HG02970 (cell line): Measurements from ENCODE around the gene FARP1.
"Not testable (repeated sequence)": the region's sequence is repeated elsewhere in the genome, so short reads cannot be mapped to it uniquely, and the experiment has no call there.

Experiments used
- ATAC-seq: cut with Tn5 transposase; IDR thresholded peaks from one replicate; pipeline ENCODE4 v1.9.1; 2021; ENCODE audit warnings: mild to moderate bottlenecking, moderate library complexity, moderate number of reproducible peaks; ENCODE audit not compliant: unreplicated experiment, low FRiP score

The FARP1 gene

DNA sequence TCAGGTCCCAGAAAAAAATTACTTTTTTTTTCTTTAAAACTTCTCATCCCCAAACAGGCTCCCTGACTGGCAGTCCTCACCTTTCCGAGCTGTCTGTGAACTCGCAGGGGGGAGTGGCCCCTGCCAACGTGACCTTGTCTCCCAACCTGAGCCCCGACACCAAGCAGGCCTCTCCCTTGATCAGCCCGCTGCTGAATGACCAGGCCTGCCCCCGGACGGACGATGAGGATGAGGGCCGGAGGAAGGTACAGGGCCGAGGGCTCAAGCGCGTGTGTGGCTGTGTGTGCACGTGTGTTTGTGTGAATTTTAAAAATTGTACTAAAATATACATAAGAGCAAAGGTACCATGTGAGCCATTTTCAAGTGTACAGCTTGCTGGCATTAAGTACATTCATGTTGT, 266.4 kb downstream of the FARP1 start:
- no peak for ATAC-seq

DNA sequence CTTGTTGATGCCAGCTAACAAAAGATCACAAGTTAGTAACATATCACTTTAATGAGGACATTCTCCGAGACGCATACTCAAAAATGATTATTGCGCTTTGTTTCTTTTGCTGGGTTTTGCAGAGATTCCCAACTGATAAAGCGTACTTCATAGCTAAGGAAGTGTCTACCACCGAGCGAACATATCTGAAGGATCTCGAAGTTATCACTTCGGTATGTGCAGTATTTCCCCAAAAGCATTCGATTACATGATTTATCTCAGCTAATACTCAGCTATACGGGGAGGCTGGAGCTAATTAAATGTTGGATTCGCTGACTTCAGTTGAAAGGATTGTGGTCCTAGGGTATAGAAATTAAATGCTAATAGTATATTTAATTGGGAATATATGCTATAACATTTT, 267.7 kb downstream of the FARP1 start:
- ATAC-seq: no peak

DNA sequence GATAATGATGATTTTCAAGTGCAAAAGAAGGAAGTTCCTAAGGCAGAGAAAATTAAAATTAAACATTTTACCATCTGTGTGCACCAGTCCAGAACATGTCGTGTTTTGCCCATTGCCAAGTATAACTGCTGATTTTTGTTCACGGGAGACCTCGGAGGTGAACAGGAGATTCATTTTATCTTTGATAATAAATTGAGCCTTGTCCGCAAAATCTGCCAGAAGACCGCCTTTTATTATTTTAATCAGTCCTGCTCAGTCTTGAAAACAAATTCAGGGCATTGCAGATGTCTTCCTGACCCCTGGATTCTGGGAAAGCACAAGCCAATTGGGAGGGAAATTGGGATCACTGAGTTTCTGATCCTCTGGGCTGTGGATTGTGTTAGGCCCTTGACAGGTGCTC, 268.1 kb downstream of the FARP1 start:
- no peak for ATAC-seq

DNA sequence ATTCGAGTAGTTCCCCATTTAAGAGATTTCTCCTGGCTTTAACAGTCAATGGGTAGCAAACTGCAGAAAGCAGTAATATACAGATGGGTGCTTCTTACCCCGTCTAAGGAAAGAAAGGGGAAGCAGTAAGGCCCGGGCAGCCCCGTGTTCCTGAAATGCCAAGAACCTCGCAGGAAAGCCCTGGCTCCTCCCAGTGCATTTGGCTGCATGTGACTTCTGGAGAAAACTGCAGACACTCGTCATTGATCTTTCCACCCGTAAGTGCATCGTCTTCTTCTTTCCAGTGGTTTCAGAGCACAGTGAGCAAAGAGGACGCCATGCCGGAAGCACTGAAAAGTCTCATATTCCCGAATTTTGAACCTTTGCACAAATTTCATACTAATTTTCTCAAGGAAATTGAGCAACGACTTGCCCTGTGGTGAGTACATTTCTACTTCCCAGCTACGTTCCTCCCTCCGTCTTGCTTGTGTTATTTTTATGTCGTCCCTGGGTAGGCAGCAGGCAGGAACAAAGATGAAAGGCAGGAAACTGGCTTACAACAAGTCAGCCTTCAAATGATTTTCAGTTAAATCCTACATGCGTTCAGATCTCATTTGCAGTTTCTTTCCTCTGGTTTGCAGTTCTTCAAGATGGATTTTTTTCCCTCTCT, 268.8 kb downstream of the FARP1 start:
- no peak for ATAC-seq

DNA sequence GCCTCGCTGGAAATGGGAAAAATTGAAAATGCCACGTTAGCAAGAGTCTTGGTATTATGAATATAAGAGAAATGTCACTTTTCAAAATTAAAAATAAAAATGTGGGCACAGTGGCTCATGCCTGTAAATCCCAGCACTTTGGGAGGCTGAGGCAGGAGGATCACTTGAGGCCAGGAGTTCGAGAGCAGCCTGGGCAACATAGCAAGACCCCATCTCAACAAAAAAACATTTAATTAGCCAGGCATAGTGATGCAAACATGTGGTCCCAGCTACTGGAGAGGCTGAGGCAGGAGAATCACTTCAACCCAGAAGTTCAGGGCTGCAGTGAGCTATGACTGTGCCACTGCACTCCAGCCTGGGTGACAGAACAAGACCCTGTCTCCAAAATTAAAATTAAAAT, 270.4 kb downstream of the FARP1 start:
- ATAC-seq: not testable (repeated sequence)

DNA sequence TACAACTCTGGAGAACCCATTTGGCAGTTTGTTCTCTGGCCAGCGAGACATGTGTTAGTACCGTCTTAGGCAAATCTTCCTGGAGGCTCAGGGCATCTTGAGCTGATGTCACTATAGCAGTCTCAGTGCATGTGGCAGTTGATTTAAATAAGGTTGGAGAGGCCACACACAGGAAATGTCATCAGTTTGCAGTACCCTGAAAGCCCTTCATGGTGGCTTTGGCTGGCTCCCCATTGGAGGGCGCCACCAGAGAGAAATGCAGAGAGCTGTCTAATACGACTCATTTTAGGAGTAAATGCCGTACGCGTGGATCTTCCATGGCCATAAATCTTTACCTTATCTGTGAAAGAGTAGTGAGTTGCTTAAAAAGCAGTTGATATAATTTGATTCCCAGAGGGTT, 270.9 kb downstream of the FARP1 start:
- ATAC-seq: no peak

DNA sequence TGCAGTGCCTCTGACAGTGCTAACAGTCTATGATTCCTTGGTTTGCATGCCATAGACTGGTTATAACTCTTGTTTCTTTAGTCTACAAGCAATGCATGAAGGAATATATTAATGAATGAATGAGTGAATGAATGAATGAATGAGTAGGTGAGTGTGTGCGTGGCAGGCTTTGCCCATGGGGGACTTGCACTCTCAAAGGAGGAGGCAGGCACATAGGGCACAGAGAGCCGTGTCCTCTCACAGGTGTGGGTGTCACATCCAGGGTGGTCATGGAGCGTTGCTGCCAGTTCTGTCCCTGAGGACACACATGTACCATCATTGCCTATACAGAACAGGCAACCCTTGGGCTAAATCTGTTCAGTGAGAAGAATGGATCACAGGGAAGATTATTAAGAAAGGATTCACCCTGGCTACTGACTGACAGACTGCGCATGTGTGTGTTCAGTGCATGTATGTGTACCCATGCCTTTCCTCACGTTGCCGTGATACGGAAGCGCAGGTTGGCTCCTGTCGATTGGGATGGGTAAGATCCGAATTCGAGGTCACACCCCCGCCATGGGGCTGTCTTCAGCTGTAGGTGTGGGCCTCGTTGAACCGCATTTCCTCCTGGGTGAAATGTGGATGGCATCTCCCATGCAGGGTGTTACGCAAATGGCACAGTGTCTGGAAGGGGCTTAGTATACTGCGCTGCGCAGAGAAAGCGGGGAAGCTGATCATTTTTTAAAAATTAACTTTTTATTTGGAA, 272.6 kb downstream of the FARP1 start:
- ATAC-seq: no peak

DNA sequence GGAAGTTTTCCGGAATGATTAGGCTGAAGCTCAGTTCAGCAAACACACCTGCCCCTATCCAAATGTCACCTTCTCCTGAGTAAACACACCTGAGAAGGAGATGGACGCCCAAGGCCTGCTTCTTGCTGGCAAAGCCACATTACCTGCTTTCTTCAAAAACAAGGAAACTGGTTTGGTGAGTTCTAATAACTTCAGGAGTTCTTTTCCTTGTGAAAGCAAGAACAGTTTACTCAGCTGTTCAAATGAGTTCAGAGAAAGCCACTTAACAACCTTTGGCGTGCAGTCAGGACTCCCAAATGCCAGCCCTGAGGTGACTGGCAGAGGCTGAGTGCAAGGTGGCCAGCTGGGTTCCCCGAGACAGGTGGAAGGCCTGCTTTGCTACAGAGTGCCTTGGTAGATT, 273.5 kb downstream of the FARP1 start:
- no peak for ATAC-seq

DNA sequence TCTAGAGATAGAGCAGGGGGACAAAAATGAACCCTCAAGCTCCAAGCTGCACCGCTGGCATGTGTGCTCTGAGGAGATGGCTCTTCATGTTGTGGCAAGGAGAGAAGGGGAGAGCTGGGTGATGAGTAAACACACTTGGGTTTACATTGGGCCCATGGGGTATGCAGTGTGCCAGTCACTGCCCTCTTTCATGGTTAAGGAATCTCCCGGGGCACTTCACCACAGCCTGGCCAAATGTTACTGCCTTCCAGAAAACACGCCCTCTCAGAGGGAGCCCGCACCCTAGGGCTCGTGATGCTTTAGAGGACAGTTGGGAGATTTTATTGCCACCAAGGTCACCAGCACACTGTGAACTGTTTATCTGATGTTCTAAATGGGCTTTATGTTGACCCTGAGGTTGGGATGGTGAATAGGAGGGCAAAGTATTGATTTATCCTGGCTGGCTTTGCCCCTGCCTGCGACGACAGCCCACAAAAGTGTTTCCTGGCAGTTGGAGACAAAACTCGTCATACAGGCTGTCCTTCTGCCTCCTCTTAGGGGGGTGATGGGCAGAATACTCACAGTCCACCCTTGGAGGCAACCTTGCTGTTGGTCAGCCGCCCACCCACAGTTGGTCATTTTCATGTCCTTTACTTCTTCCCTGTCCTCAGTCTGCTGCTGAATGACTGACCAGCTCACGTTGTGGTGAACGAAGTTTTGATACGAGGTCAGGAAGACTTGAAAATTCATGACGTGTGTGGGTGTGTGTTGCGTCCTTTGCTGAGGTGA, 277.1 kb downstream of the FARP1 start:
- ATAC-seq: no peak

DNA sequence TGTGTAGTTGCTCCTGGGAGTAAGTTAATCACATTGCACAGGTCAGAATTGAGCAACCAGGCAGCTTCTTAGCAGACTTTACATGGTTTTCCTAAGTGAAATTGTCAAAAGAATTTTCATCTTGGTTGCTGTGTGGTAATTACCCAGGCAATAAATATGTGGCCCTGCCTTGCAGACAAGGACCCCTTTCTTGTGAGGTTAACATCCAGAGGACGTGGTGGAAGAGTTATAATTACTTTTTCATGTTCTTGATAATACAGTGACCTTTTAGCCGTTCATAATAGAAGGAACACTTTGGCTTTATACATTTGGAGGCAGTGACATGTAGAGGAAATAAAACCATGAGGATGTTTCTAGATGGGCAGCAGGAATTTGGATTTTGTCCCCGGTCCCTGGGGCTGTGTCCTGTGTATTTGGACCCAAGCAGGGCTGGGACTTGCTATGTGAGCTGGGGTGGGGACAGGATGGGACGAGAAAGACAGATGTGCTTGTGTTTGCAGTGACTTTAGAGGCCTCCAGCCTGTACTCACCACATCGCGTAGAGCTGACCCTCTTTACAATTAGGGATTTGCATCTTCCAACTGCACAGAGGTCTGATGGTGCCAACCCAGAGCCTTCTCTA, 277.8 kb downstream of the FARP1 start:
- no peak for ATAC-seq

DNA sequence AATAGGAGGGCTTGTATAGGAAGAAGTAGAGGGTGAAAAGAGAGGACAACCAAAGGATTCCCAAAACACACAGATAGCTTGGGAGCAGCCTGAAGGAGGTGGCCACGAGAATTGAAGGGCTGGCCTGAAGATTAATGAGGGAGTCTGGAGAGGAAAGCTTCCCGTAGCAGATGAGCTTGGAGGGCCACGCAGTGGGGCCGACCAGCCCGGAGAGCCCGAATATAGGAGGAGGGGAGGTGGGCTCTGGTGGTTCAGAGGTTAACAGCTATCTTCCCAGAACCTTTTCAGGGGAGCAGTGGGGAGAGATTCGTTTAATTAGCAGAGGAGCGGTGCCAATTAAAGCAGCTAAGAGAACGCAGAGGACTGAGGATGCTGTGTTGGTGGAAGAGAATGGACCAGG, 279.2 kb downstream of the FARP1 start:
- ATAC-seq: no peak

DNA sequence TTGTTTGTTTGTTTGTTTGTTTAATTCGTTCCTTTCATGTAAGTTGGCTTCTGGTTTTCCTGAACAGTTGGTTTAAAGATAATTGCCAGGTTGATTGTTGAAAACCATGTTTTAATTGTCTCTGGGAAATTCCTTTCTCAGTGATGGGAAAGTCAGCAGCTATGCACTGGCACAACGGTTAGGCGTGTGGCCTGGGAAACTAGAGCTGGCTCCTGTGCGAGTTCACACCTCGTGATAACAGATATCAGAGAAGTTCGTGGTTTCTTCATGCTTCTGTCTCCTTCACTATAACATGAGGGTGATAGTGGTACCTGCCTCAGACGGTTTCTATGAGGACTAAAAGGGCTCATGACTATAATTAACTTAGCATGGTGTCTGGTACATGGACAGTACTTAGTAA, 280.5 kb downstream of the FARP1 start:
- ATAC-seq: no peak

DNA sequence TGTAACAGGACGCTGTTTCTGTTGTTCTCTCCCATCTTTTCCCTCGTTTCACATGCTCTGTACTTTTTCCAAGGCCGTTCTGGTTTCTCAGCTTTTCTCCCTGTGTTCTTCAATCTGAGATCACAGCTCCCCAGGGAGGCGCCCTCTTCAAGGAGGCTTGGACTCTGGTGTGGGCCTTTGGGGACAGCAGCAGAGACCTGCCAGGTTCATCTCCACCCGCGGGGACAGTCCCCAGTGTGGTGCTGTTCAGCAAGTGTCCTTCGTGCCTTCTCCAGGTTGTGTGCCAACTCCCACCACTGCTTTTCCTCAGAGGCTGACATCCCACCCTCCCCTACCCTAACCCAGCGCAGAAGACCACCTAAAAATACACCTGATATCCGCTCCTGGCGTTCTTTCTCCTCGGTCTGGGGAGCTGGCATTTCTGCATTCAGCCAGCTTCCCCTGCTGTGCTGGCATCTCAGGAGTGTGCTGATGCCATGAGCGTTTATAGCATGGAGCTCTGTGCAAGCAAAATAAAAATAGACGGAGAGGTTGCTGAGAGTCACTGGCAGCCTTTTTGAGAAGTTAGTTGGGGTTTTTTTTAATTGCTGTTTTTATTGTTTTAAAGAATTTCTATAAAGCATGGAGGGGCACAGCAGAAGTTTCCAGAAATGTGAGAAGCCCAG, 284.6 kb downstream of the FARP1 start:
- ATAC-seq: no peak

DNA sequence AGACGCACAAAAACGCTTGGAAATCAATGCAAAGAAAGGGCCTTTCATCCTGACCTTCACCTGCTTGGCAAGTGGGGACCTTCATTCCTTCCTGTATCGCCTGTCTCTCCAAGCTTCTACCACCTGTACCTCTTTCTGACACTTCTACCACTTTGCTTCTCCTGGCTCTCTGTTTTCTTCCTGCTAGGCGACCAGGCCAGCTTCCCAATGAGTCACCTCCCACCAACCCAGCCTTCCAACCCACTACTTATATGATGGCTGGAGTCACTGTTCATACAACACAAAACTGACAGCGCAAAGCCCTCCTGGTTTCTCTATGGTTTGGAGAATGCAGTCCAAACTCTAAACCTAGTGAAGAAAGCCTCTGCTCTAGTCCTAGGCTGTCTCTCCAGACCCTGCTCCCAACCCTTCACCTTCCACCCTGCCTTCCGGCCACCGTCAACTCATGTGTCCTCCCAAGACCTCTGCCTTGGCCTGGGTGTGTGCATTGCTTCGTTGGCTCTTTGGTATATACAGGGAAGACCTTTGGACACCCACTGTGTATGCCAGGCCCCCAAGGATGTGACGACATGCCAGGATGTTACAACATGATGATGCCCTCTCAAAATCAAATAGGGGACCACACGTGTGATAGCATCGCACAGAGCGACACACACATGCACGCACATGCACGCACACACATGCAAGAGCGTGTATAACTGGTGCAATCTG, 285.5 kb downstream of the FARP1 start:
- ATAC-seq: no peak

DNA sequence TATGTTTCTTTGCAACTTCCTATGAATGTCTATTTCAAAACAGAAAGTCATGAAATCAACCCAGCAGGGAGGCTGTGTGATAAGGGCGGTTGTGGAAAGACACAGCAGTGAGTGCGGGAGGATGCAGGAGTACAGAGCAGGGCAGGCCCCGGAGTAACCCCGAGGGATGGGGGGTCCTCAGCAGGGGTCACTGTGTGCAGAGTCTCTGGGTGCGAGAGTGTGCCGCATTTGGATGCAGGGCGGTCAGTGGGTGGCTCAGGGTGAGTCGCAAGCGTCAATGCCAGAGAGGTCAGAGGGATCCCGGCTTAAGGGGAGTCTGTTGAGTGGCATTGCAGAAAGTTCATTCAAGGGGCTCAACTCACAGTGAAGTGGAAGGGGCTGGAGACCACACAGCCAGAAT, 286.2 kb downstream of the FARP1 start:
- ATAC-seq: no peak

DNA sequence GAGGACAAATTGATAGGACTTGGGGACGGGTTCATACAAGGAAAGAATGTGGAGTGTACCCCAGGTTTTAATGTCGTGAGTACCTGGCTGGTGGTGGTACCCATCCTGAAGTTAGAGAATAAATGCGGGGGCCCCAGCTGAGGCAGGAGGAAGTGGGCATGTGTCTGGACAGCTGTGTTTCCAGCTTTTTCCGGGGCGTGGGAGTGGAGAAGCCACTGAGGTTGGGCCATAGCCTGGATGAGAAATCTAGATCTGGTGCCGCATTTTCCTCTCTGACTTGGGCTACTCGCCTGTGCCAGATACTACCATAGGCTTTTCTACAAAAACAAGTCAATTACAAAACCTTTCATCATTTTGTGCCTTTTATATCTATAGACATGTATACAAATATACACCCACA, 286.6 kb downstream of the FARP1 start:
- no peak for ATAC-seq

DNA sequence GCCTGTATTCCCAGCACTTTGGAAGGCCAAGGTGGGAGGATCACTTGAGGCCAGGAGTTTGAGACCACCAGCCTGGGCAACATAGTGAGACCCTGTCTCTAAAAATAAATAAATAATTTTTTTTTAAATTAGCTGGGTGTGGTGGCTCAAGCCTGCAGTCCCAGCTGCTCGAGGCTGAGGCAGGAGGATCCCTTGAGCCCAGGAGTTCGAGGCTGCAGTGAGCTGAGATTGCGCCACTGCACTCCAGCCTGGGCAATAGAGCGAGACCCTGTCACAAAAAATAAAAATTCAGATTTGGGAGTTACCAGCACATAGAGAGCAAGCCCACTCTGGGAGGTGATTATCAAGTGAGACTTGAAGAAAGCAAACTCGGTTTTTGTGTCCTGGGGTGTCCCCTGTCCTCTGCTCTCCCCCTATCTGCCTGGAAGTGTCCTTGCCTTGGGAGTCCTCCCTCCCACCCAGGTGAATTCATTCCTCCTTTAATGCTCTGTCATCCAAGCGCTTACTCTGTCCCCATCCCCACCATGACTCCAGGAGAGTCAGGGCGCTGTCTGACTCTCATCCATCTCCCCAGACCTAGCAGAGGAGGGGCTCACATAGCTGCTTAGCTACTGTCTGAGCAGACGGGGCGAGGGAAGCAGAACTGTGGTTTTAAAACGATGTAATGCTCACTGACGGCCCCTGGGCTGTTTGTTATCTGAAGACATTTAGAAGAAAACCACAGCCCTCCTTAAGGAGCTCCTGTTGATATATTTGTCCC, 287.3 kb downstream of the FARP1 start:
- ATAC-seq: no peak

DNA sequence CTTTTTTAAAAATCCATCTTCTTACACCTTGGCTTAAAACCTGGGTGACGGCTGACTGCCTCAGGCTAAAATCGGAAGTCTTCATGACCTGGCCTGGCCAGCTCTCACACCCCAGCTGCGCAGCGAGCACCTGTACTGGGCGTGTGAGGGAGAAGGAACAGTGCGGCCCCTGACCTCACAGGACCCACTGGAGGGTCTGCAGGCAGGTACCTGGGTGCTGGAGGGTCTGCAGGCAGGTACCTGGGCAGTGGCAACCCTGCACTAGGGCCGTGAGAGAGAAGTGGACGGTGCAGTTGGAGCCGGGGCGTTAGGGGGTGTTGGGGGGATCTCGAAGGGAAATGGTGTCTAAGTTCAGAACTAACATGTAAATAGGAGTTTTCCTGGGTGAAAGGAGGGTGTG, 289.7 kb downstream of the FARP1 start:
- no peak for ATAC-seq

DNA sequence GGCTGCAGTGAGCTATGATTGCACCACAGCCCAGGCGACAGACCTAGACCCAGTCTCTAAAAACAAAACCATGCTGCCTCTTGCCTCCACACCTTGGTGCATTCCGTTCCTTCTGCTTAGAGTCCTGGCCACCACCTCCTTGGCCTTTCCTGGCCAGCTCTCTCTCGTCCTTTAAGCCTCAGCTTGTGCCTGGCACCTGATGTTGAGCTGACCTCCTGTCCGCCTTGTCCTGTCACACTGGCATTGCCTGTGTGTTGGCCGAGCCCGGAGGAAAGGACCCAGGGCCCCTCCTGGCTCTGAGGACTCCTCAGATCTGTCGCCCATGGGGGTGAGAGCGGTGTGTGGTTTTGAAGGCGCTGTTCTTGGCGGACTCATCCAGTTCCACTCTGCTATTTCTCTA, 290.8 kb downstream of the FARP1 start:
- no peak for ATAC-seq
